GM19025 (cell line): Measurements from ENCODE around the gene RIN2.
"Not testable (repeated sequence)": the region's sequence is repeated elsewhere in the genome, so short reads cannot be mapped to it uniquely, and the experiment has no call there.

Source experiments
- ATAC-seq: cut with Tn5 transposase; IDR thresholded peaks from one replicate; pipeline ENCODE4 v1.9.1; 2021; ENCODE audit warnings: mild to moderate bottlenecking, low read depth, moderate library complexity; ENCODE audit not compliant: unreplicated experiment

RIN2 gene

GRCh38 chr20:19735446-19735845 lies 22.6 kb upstream of the RIN2 start:
- no peak for ATAC-seq

- no peak for ATAC-seq
These were observed 21.0 kb upstream of the RIN2 start for GRCh38 chr20:19737025-19737424.

- no peak for ATAC-seq
These were observed 19.1 kb upstream of the RIN2 start for GRCh38 chr20:19738951-19739350.

- ATAC-seq: no peak
These were observed 18.7 kb upstream of the RIN2 start for GRCh38 chr20:19739351-19739750.

- ATAC-seq: no peak
These were observed 17.5 kb upstream of the RIN2 start for GRCh38 chr20:19740512-19740911.

GRCh38 chr20:19741924-19742323 lies 16.1 kb upstream of the RIN2 start:
- ATAC-seq: no peak

GRCh38 chr20:19742974-19743639 lies 15.0 kb upstream of the RIN2 start:
- no peak for ATAC-seq

GRCh38 chr20:19743640-19743995 lies 14.4 kb upstream of the RIN2 start:
- ATAC-seq: no peak

- no peak for ATAC-seq
These were observed 13.0 kb upstream of the RIN2 start for GRCh38 chr20:19745106-19745505.

GRCh38 chr20:19745584-19745983 lies 12.5 kb upstream of the RIN2 start:
- no peak for ATAC-seq

- no peak for ATAC-seq
These were observed 11.7 kb upstream of the RIN2 start for GRCh38 chr20:19746396-19746795.

- ATAC-seq: no peak
These were observed 10.2 kb upstream of the RIN2 start for GRCh38 chr20:19747903-19748302.

- ATAC-seq: no peak
These were observed 9.4 kb upstream of the RIN2 start for GRCh38 chr20:19748681-19749080.

- no peak for ATAC-seq
These were observed 8.4 kb upstream of the RIN2 start for GRCh38 chr20:19749618-19750071.

- no peak for ATAC-seq
These were observed 7.9 kb upstream of the RIN2 start for GRCh38 chr20:19750101-19750606.

GRCh38 chr20:19750907-19751636 lies 7.0 kb upstream of the RIN2 start:
- no peak for ATAC-seq

GRCh38 chr20:19754201-19754600 lies 3.9 kb upstream of the RIN2 start:
- not testable (repeated sequence) for ATAC-seq

GRCh38 chr20:19756761-19757486 lies 1.1 kb upstream of the RIN2 start:
- ATAC-seq: no peak

- no peak for ATAC-seq
These were observed 448 bp upstream of the RIN2 start for GRCh38 chr20:19757487-19758132.

- no peak for ATAC-seq
These were observed 658 bp downstream of the RIN2 start for GRCh38 chr20:19758501-19759331.
